Thyroid gland (tissue), 4 donors: Measurements from ENCODE around the gene ZIC1. TPM values are rescaled to one million over a fixed set of nuclear protein-coding genes. Genes with fewer than 3 reads are reported as not detected.

Experiments
- DNase-seq, 2 donors: peaks; one replicate each; pipeline ENCODE4 v3.0.0-alpha.2; 2019
- H3K27ac ChIP-seq, 3 donors: fragments of 200-600 bp; sonication (generic); 1 replicate in 2 of 3; 2 replicates in 1 of 3; pipeline ENCODE4 v1.5.1; 2016 to 2019; ENCODE audit warnings: mild to moderate bottlenecking in 1 of 3, moderate library complexity in 1 of 3
- H3K27me3 ChIP-seq: fragments of 200-600 bp; sonication (generic); one replicate; pipeline ENCODE4 v1.5.1; 2019
- H3K36me3 ChIP-seq, 2 donors: fragments of 200-600 bp; sonication (generic); one replicate each; pipeline ENCODE4 v1.5.1; 2016 to 2019
- H3K4me1 ChIP-seq, 2 donors: fragments of 200-600 bp; sonication (generic); one replicate each; pipeline ENCODE4 v1.5.1; 2017 to 2019
- H3K4me3 ChIP-seq, 3 donors: fragments of 200-600 bp; sonication (generic); replicated peaks in 1 of 3; 1 replicate in 2 of 3; 2 replicates in 1 of 3; pipeline ENCODE4 v1.5.1; 2016; ENCODE audit warnings: mild to moderate bottlenecking in 1 of 3
- H3K9me3 ChIP-seq: fragments of 200-600 bp; sonication (generic); one replicate; pipeline ENCODE4 v1.5.1; 2017
- CTCF ChIP-seq, 6 experiments: fragments of 200-600 bp in 3 of 6; fragments of 450-650 bp in 3 of 6; sonication (generic) in 3 of 6; IDR thresholded peaks; one replicate each; pipeline ENCODE4 v1.5.1; 2016 to 2019; ENCODE audit warnings: antibody characterized with exemption in 6 of 6, mild to moderate bottlenecking in 2 of 6, inconsistent platforms in 1 of 6, moderate library complexity in 1 of 6
- POLR2A ChIP-seq, 2 donors: fragments of 450-650 bp; IDR thresholded peaks; one replicate each; pipeline ENCODE4 v1.6.1; 2017; ENCODE audit warnings: antibody characterized with exemption in 2 of 2, mild to moderate bottlenecking in 2 of 2, moderate library complexity in 1 of 2
- WGBS, 2 donors: methylation state at CpG; one replicate each; pipeline ENCODE4 v1.1.5; 2017; 5-methylcytosine and 5-hydroxymethylcytosine counted together
- intact Hi-C: fragments of 100-400 bp; cut with DNase I; formaldehyde crosslinking; loops from one replicate; pipeline ENCODE4 v1.15.1; 2023
- total RNA-seq, 4 donors: library from RNA; depleted of rRNA; stranded (reverse); fragments of >200 nt; gene quantifications; one replicate each; pipeline ENCODE4 v1.2.3, GENCODE V29; 2016

ZIC1 gene
- total RNA-seq, 4 donors from 2014 or later = not detected

GRCh38 chr3:147422196-147422595, 13.0 kb downstream of the ZIC1 start:
- Histone ChIP-seq H3K27me3 (peaks cover 78% of the 10 kb centered on the region), H3K4me1 (peaks cover 10 to 12% of the 10 kb centered on the region in 2 donors), H3K36me3 (no peaks in the 10 kb centered on the region), H3K4me3 (no peak overlapping the region), H3K9me3 (no peaks in the 10 kb centered on the region), H3K27ac (no peak overlapping the region)
- no peak for TF ChIP-seq CTCF (IDR thresholded peaks at IDR 0.05)
- DNase-seq = no peak
- 16% methylated on average over 15 of the region's 15 CpGs for WGBS, 2 donors
- intact Hi-C loops = no loop called here

GRCh38 chr3:147422601-147423536, 13.7 kb downstream of the ZIC1 start:
- TF ChIP-seq POLR2A (IDR thresholded peaks at IDR 0.05) (no peak), CTCF (IDR thresholded peaks at IDR 0.05) (no peak)
- Histone ChIP-seq H3K9me3 (no peaks in the 10 kb centered on the region), H3K36me3 (no peaks in the 10 kb centered on the region), H3K4me1 (peaks cover 10 to 12% of the 10 kb centered on the region in 2 donors), H3K4me3 (no peak overlapping the region), H3K27me3 (peaks cover 81% of the 10 kb centered on the region), H3K27ac (no peak overlapping the region)
- 9 to 10% methylated on average over 36 of the region's 36 CpGs for WGBS, 2 donors
- no peak for DNase-seq
- intact Hi-C loops = no loop called here

GRCh38 chr3:147423537-147423797, 14.3 kb downstream of the ZIC1 start:
- WGBS, 2 donors = 6 to 9% methylated on average over 3 of the region's 3 CpGs
- no peak for DNase-seq
- TF ChIP-seq POLR2A (IDR thresholded peaks at IDR 0.05) = no peak
- TF ChIP-seq CTCF (IDR thresholded peaks at IDR 0.05) = no peak
- Histone ChIP-seq H3K27me3 (peaks cover 82% of the 10 kb centered on the region), H3K27ac (no peak overlapping the region), H3K36me3 (no peaks in the 10 kb centered on the region), H3K4me1 (peaks cover 10 to 12% of the 10 kb centered on the region in 2 donors), H3K4me3 (no peak overlapping the region), H3K9me3 (no peaks in the 10 kb centered on the region)
- intact Hi-C loops = no loop called here

- Histone ChIP-seq H3K36me3 (no peaks in the 10 kb centered on the region), H3K9me3 (no peaks in the 10 kb centered on the region), H3K4me3 (no peak overlapping the region), H3K27me3 (peaks cover 77% of the 10 kb centered on the region), H3K4me1 (peaks cover 7 to 8% of the 10 kb centered on the region in 2 donors), H3K27ac (no peak overlapping the region)
- 8 to 12% methylated on average over 27 to 33 of the region's 33 CpGs for WGBS, 2 donors
- no peak for TF ChIP-seq POLR2A (IDR thresholded peaks at IDR 0.05)
- TF ChIP-seq CTCF (IDR thresholded peaks at IDR 0.05) = no peak
- DNase-seq = no peak
- intact Hi-C loops = no loop called here
These were observed 14.8 kb downstream of the ZIC1 start for GRCh38 chr3:147423798-147424580.
